Liver (tissue), 9 donors: ENCODE measurements around the gene RGP1. TPM values are rescaled to one million over a fixed set of nuclear protein-coding genes. Genes with fewer than 3 reads are reported as not detected.

ENCODE experiments used
- DNase-seq: peaks from one replicate; pipeline ENCODE4 v3.0.0-alpha.2; 2017; ENCODE audit warnings: low spot score
- H3K27ac ChIP-seq, 2 donors: one replicate each; pipeline ENCODE4 v1.7.0; 2013; ENCODE audit warnings: inconsistent platforms in 2 of 2, low read length in 2 of 2, control low read depth in 1 of 2, low read depth in 1 of 2, mild to moderate bottlenecking in 1 of 2
- H3K27me3 ChIP-seq, 4 donors: one replicate each; pipeline versions ENCODE4 v1.6.1 to v1.7.0; 2013; ENCODE audit warnings: low read length in 3 of 4, inconsistent platforms in 1 of 4, mild to moderate bottlenecking in 1 of 4, moderate library complexity in 1 of 4; ENCODE audit not compliant: control insufficient read depth in 4 of 4, insufficient read depth in 4 of 4
- H3K36me3 ChIP-seq, 4 donors: one replicate each; pipeline versions ENCODE4 v1.6.1 to v1.7.0; 2013; ENCODE audit warnings: low read length in 3 of 4, mild to moderate bottlenecking in 3 of 4, low read depth in 1 of 4, moderate library complexity in 1 of 4; ENCODE audit not compliant: control insufficient read depth in 4 of 4, insufficient read depth in 3 of 4
- H3K4me1 ChIP-seq, 4 donors: one replicate each; pipeline versions ENCODE4 v1.6.1 to v1.7.0; 2013; ENCODE audit warnings: low read length in 3 of 4, mild to moderate bottlenecking in 3 of 4, moderate library complexity in 1 of 4; ENCODE audit not compliant: control insufficient read depth in 4 of 4, insufficient read depth in 4 of 4
- H3K4me3 ChIP-seq, 3 donors: one replicate each; pipeline versions ENCODE4 v1.6.1 to v1.7.0; 2013; ENCODE audit warnings: low read length in 3 of 3, control low read depth in 1 of 3, low read depth in 1 of 3, mild to moderate bottlenecking in 1 of 3
- H3K9ac ChIP-seq, 2 donors: one replicate each; pipeline ENCODE4 v1.7.0; 2013; ENCODE audit warnings: low read length in 2 of 2, mild to moderate bottlenecking in 2 of 2, moderate library complexity in 2 of 2, control low read depth in 1 of 2, low read depth in 1 of 2
- H3K9me3 ChIP-seq, 4 donors: one replicate each; pipeline versions ENCODE4 v1.6.1 to v1.7.0; 2013; ENCODE audit warnings: low read length in 3 of 4; ENCODE audit not compliant: control insufficient read depth in 4 of 4
- ATF3 ChIP-seq: IDR thresholded peaks from 2 replicates; pipeline ENCODE4 v1.6.1; 2016; ENCODE audit warnings: antibody characterized with exemption
- EGR1 ChIP-seq, 2 donors: IDR thresholded peaks; 2 replicates each; pipeline ENCODE4 v1.6.1; 2016 to 2018; ENCODE audit warnings: antibody characterized with exemption in 2 of 2, low read depth in 2 of 2
- FOXA1 ChIP-seq: IDR thresholded peaks from 2 replicates; pipeline ENCODE4 v1.6.1; 2016; ENCODE audit warnings: antibody characterized with exemption
- FOXA2 ChIP-seq: IDR thresholded peaks from 2 replicates; pipeline ENCODE4 v1.6.1; 2016; ENCODE audit warnings: antibody characterized with exemption
- GABPA ChIP-seq, 2 donors: IDR thresholded peaks in 1 of 2; conservative IDR thresholded peaks in 1 of 2; 2 replicates each; pipeline ENCODE4 v1.6.1; 2016; ENCODE audit warnings: antibody characterized with exemption in 2 of 2, mild to moderate bottlenecking in 1 of 2, moderate library complexity in 1 of 2
- HNF4A ChIP-seq, 2 donors: conservative IDR thresholded peaks; 2 replicates each; pipeline ENCODE4 v1.6.1; 2016; ENCODE audit warnings: antibody characterized with exemption in 2 of 2, mild to moderate bottlenecking in 2 of 2
- JUND ChIP-seq, 2 donors: IDR thresholded peaks; 2 replicates each; pipeline ENCODE4 v1.6.1; 2016; ENCODE audit warnings: antibody characterized with exemption in 2 of 2
- MAX ChIP-seq: IDR thresholded peaks from 2 replicates; pipeline ENCODE4 v1.6.1; 2016; ENCODE audit warnings: antibody characterized with exemption
- NR2F2 ChIP-seq: IDR thresholded peaks from 2 replicates; pipeline ENCODE4 v1.6.1; 2016; ENCODE audit warnings: antibody characterized with exemption
- RAD21 ChIP-seq, 2 donors: IDR thresholded peaks; 2 replicates each; pipeline ENCODE4 v1.6.1; 2016; ENCODE audit warnings: antibody characterized with exemption in 2 of 2, mild to moderate bottlenecking in 2 of 2
- RXRA ChIP-seq, 2 donors: IDR thresholded peaks; 2 replicates each; pipeline ENCODE4 v1.6.1; 2017 to 2018; ENCODE audit warnings: antibody characterized with exemption in 2 of 2, mild to moderate bottlenecking in 1 of 2
- SP1 ChIP-seq: IDR thresholded peaks from 2 replicates; pipeline ENCODE4 v1.6.1; 2018; ENCODE audit warnings: antibody characterized with exemption, mild to moderate bottlenecking
- TAF1 ChIP-seq: conservative IDR thresholded peaks from 2 replicates; pipeline ENCODE4 v1.6.1; 2016; ENCODE audit warnings: antibody characterized with exemption, mild to moderate bottlenecking
- YY1 ChIP-seq: IDR thresholded peaks from 2 replicates; pipeline ENCODE4 v1.6.1; 2016; ENCODE audit warnings: antibody characterized with exemption, mild to moderate bottlenecking
- ZBTB33 ChIP-seq: IDR thresholded peaks from 2 replicates; pipeline ENCODE4 v1.6.1; 2016; ENCODE audit warnings: antibody characterized with exemption
- WGBS: extraction: QIAGEN DNeasy Blood & Tissue Kit; methylation state at CpG from one replicate; pipeline ENCODE4 v1.1.7; 2013; 5-methylcytosine and 5-hydroxymethylcytosine counted together
- polyA plus RNA-seq, 2 donors: library from polyadenylated mRNA; stranded (reverse) in 1 of 2; unstranded in 1 of 2; fragments of 200-250 nt in 1 of 2; fragments of >200 nt in 1 of 2; fragmentation: Nextera tagmentation in 1 of 2; extraction: Ambion mirVana in 1 of 2; gene quantifications; one replicate each; pipeline versions ENCODE4 v1.2.1 to v1.2.3, GENCODE V29; 2013 to 2015
- total RNA-seq, 2 donors: library from RNA; depleted of rRNA; stranded (reverse); fragments of >200 nt; gene quantifications; one replicate each; pipeline ENCODE4 v1.2.3, GENCODE V29; 2014
- TF ChIP-seq, protein P1 (sequence below): IDR thresholded peaks from 2 replicates; pipeline ENCODE4 v1.6.1; 2016; ENCODE audit warnings: antibody characterized with exemption, mild to moderate bottlenecking
- donor health status: healthy.
- donor health status: healthy.
- donor health status: healthy.
- donor health status: healthy.
- donor health status: healthy.

RGP1 gene
- total and polyA plus RNA-seq, 4 donors = 2.6 to 10.7 (median 5.9) TPM

- no peak for TF ChIP-seq FOXA2
- peak; percentile 39 to 55 for TF ChIP-seq HNF4A (conservative IDR thresholded peaks at IDR 0.05)
- peak; percentile 77 to 78 for TF ChIP-seq JUND (IDR thresholded peaks at IDR 0.05)
- TF ChIP-seq, protein P1, sequence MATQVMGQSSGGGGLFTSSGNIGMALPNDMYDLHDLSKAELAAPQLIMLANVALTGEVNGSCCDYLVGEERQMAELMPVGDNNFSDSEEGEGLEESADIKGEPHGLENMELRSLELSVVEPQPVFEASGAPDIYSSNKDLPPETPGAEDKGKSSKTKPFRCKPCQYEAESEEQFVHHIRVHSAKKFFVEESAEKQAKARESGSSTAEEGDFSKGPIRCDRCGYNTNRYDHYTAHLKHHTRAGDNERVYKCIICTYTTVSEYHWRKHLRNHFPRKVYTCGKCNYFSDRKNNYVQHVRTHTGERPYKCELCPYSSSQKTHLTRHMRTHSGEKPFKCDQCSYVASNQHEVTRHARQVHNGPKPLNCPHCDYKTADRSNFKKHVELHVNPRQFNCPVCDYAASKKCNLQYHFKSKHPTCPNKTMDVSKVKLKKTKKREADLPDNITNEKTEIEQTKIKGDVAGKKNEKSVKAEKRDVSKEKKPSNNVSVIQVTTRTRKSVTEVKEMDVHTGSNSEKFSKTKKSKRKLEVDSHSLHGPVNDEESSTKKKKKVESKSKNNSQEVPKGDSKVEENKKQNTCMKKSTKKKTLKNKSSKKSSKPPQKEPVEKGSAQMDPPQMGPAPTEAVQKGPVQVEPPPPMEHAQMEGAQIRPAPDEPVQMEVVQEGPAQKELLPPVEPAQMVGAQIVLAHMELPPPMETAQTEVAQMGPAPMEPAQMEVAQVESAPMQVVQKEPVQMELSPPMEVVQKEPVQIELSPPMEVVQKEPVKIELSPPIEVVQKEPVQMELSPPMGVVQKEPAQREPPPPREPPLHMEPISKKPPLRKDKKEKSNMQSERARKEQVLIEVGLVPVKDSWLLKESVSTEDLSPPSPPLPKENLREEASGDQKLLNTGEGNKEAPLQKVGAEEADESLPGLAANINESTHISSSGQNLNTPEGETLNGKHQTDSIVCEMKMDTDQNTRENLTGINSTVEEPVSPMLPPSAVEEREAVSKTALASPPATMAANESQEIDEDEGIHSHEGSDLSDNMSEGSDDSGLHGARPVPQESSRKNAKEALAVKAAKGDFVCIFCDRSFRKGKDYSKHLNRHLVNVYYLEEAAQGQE = peak; percentile 88
- no peak for TF ChIP-seq FOXA1
- peak; percentile 65 to 68 for TF ChIP-seq RXRA (IDR thresholded peaks at IDR 0.05)
- peak; percentile 66 to 72 for TF ChIP-seq EGR1 (IDR thresholded peaks at IDR 0.05; ENCODE audit: low read depth in 2 of 2)
- TF ChIP-seq TAF1 = peak; percentile 82
- TF ChIP-seq SP1 = peak; percentile 89
- TF ChIP-seq NR2F2 = peak; percentile 65
- peak; percentile 93 for TF ChIP-seq YY1
- TF ChIP-seq ATF3 = no peak
- peak; percentile 81 for TF ChIP-seq MAX
- TF ChIP-seq ZBTB33 = no peak
- TF ChIP-seq RAD21 (IDR thresholded peaks at IDR 0.05) = peak; percentile 44 to 47
- peak; percentile 74 to 91 for TF ChIP-seq GABPA (IDR thresholded peaks at IDR 0.05 in 1 of 2, conservative IDR thresholded peaks at IDR 0.05 in 1 of 2)
- H3K4me3 ChIP-seq = peak within 1 kb of the TSS; percentile 75 to 91 (median 90)
- H3K27me3 ChIP-seq = no peaks in the 10 kb centered on the region
- H3K9ac ChIP-seq = peak within 1 kb of the TSS; percentile 89 to 96
- peaks cover 4 to 20% (median 11%) of the 10 kb centered on the region in 4 donors for H3K36me3 ChIP-seq
- H3K4me1 ChIP-seq = peaks cover 20 to 62% (median 48%) of the 10 kb centered on the region in 4 donors
- WGBS = under 1% methylated on average over 49 of the region's 49 CpGs
- peak; percentile 93 for DNase-seq
- H3K27ac ChIP-seq = peak within 1 kb of the TSS; percentile 95 to 98
- no peaks in the 10 kb centered on the region for H3K9me3 ChIP-seq
Observed at GRCh38 chr9:35732185-35732799, 16.8 kb upstream of the RGP1 start, which contains the start of the genes CREB3 and TLN1. Gene CREB3, plus strand, starts transcription at chr9:35732666. Its CDS starts 107 bp downstream, at chr9:35732773. Gene TLN1, minus strand, starts transcription at chr9:35732195. Its CDS starts 6,501 bp downstream, at chr9:35725694.
